Subcutaneous adipose tissue (tissue), 4 donors: ENCODE data around the gene MET. TPM values are rescaled to one million over a fixed set of nuclear protein-coding genes. Genes with fewer than 3 reads are reported as not detected.

Experiments
- CTCF ChIP-seq: fragments of 450-650 bp; IDR thresholded peaks from one replicate; pipeline ENCODE4 v1.5.1; 2016; ENCODE audit warnings: low read depth, mild to moderate bottlenecking, control low read depth, antibody characterized with exemption, moderate library complexity
- total RNA-seq, 4 donors: library from RNA; depleted of rRNA; stranded (reverse); fragments of >200 nt; gene quantifications; one replicate each; pipeline ENCODE4 v1.1.0, GENCODE V29; 2016

MET gene
- total RNA-seq, 4 donors from 2014 or later: 15.6 to 49.5 (median 40.7) TPM

- TF ChIP-seq CTCF: no peak
Observed at GRCh38 chr7:116840256-116840655, 168.3 kb downstream of the MET start.

- no peak for TF ChIP-seq CTCF
Observed at GRCh38 chr7:116842371-116842770, 170.4 kb downstream of the MET start.

GRCh38 chr7:116843378-116843777 is 171.4 kb downstream of the MET start:
- no peak for TF ChIP-seq CTCF

Other genes with a start within 250 kb of the MET start
- 100 to 1,000 TPM; 122 to 246 (median 202) TPM for gene CAV2, start 172.5 kb upstream of the MET start, total RNA-seq
- 100 to 1,000 TPM; 445 to 895 (median 578) TPM for gene CAV1, start 147.2 kb upstream of the MET start, total RNA-seq
- gene CAPZA2, start 190.4 kb downstream of the MET start, total RNA-seq: 100 to 1,000 TPM; 106 to 209 (median 156) TPM